AG04450 (cell line): ENCODE data around the gene DCAF7. TPM values are rescaled to one million over a fixed set of nuclear protein-coding genes. Genes with fewer than 3 reads are reported as not detected.

Experiments used
- CTCF ChIA-PET: fragments of 300-600, 350-600 bp; formaldehyde crosslinking; extraction: SDS; loops from one replicate; lab custom pipeline; 2022; ENCODE audit warnings: antibody characterized with exemption, inconsistent platforms; lab: Charles Lee
- POLR2A ChIA-PET: fragments of 350-600 bp; formaldehyde crosslinking; extraction: SDS; loops from one replicate; lab custom pipeline; 2021; ENCODE audit warnings: antibody characterized with exemption, inconsistent platforms; lab: Yijun Ruan, JAX
- DNase-seq: peaks from one replicate; pipeline ENCODE4 v3.0.0-alpha.2; 2011; ENCODE audit warnings: low read depth, low spot score
- H3K27ac ChIP-seq: one replicate; pipeline ENCODE4 v1.5.1; 2012; ENCODE audit warnings: low read depth, low read length, control low read depth
- H3K27me3 ChIP-seq: one replicate; pipeline ENCODE4 v1.6.0; 2012; ENCODE audit warnings: low read length; ENCODE audit not compliant: control insufficient read depth, insufficient read depth
- H3K4me3 ChIP-seq: 2 replicates; pipeline ENCODE4 v1.5.1; 2011; ENCODE audit warnings: mild to moderate bottlenecking, low read depth, low read length, control low read depth
- H3K9me3 ChIP-seq: 2 replicates; pipeline ENCODE4 v1.5.1; 2012; ENCODE audit warnings: low read length; ENCODE audit not compliant: control insufficient read depth, insufficient read depth
- polyA plus RNA-seq: library from polyadenylated mRNA; depleted of rRNA; stranded (reverse); fragments of >200 nt; gene quantifications from 2 replicates; pipeline ENCODE4 v1.2.3, GENCODE V29; 2011
- TF ChIP-seq, protein P1 (sequence below): IDR thresholded peaks from 2 replicates; pipeline ENCODE4 v1.5.1; 2011; ENCODE audit warnings: low read depth, low read length, control low read depth, inconsistent platforms

The DCAF7 gene
- polyA plus RNA-seq, 1 experiment, result 50.4 TPM

DNA sequence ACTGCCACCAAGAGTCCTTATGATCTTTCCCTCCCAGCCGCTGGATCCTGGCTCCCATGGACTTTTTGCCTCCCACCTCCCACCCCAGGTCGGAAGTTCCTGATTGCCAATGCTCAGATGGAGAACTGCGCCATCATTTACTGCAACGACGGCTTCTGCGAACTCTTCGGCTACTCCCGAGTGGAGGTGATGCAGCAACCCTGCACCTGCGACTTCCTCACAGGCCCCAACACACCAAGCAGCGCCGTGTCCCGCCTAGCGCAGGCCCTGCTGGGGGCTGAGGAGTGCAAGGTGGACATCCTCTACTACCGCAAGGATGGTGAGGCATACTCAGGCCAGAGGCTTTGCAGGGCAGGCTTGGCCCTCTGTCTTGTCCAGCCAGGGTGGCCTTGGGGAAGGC, 26.2 kb upstream of the DCAF7 start:
- H3K4me3 ChIP-seq, result no peak overlapping the region
- H3K27me3 ChIP-seq, result peaks cover 34% of the 10 kb centered on the region
- no peaks in the 10 kb centered on the region; the same call in 1 of the 2 replicates for H3K9me3 ChIP-seq
- TF ChIP-seq, protein P1, sequence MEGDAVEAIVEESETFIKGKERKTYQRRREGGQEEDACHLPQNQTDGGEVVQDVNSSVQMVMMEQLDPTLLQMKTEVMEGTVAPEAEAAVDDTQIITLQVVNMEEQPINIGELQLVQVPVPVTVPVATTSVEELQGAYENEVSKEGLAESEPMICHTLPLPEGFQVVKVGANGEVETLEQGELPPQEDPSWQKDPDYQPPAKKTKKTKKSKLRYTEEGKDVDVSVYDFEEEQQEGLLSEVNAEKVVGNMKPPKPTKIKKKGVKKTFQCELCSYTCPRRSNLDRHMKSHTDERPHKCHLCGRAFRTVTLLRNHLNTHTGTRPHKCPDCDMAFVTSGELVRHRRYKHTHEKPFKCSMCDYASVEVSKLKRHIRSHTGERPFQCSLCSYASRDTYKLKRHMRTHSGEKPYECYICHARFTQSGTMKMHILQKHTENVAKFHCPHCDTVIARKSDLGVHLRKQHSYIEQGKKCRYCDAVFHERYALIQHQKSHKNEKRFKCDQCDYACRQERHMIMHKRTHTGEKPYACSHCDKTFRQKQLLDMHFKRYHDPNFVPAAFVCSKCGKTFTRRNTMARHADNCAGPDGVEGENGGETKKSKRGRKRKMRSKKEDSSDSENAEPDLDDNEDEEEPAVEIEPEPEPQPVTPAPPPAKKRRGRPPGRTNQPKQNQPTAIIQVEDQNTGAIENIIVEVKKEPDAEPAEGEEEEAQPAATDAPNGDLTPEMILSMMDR, result no peak
- ChIA-PET POLR2A (no interaction called here), CTCF (no interaction called here)
- no peak overlapping the region for H3K27ac ChIP-seq
- DNase-seq, result no peak

DNA sequence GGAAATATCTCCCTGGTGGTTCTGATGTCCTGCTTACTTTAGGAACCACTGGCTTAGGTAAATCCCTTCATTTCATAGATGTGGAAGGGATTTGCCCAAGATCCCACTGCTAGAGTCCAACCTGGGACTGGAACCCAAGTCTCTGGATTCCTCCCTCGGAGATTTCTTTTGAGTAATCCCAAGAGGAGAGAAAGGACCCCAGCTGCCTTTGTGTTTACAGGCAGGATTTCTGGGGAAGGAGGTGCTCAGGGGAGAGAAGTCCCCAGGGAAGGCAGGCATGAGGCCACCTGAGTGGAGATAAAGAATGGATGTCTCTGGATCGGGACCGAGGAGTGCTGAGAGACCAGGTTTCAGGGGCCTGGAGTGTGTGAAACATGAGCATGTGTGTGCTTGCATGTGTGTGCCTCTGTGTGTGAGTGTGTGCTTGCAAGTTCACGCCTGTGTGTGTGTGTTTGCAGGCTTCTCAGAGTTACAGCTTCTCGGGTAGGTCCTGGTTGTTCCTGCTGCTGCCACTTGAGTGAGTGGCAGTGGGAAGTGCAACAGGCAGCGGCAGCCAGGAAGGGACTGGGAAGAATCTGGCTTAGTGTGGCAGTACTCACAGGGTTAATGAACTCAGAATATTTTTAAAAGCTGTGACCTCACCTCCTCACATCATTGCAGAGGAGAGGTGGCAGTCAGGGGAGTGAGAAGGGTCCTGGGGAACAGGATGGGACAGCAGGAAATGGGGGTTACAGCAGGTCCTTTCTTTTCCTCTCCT, 24.9 kb upstream of the DCAF7 start:
- Histone ChIP-seq H3K27ac (no peak overlapping the region), H3K4me3 (no peak overlapping the region), H3K27me3 (peaks cover 36% of the 10 kb centered on the region), H3K9me3 (no peaks in the 10 kb centered on the region; the same call in 1 of the 2 replicates)
- TF ChIP-seq, protein P1, result no peak
- POLR2A ChIA-PET, result interaction anchor here (0.5 kb wide), 1 partner anchor 167 kb away, joined by 3 read pairs; no protein-coding TSS in a partner anchor
- no peak for DNase-seq
- CTCF ChIA-PET, result no interaction called here

DNA sequence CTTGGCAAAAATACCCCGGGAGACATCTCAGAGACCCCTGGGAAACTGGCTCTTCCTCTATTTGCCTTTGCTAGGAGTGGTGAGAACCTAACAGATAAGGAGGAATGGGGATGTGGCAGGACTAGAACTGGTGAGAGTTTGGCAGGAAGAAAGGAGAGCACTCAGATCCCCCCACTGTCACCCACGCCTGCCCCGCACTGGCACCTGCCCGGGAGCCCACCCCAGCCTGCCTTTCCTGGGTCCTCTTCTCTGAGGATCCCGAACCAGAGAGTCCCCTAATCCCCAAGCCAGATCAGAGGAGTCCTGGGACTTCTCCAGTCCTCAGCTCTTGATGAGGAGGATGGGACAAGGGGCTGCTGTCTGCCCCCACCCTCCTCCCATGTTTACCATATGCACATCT, 23.4 kb upstream of the DCAF7 start:
- DNase-seq, result no peak
- POLR2A ChIA-PET, result interaction anchor here (0.6 to 0.8 kb wide), 2 partner anchors 35 to 1559 kb away, joined by 3 read pairs; no protein-coding TSS in a partner anchor
- no peak overlapping the region for H3K4me3 ChIP-seq
- H3K9me3 ChIP-seq, result no peaks in the 10 kb centered on the region; the same call in 1 of the 2 replicates
- TF ChIP-seq, protein P1, result no peak
- H3K27me3 ChIP-seq, result peaks cover 39% of the 10 kb centered on the region
- no peak overlapping the region for H3K27ac ChIP-seq
- CTCF ChIA-PET, result no interaction called here

DNA sequence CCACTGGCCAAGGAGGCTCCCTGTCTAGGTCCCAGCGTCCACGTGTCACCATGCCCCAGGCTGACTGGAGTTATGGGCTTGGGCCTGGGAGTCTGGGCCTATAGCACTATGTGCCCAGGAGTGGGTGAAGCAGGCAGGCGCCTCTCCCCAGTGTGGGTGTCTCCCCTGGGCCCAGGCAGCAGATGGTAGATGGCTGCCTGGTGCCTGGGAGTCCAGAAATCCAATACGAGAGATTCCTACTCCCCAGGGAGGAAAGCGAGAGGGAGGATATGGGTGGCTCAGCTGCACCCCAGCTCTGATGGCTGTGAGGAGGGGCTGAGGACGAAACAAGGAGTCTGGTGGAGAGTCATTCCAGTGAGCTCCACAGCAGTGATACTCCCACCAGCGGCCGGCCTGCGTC, 22.1 kb upstream of the DCAF7 start:
- H3K27ac ChIP-seq, result no peak overlapping the region
- peaks cover 39% of the 10 kb centered on the region for H3K27me3 ChIP-seq
- TF ChIP-seq, protein P1, result no peak
- H3K9me3 ChIP-seq, result no peaks in the 10 kb centered on the region; the same call in 1 of the 2 replicates
- ChIA-PET CTCF (no interaction called here), POLR2A (no interaction called here)
- DNase-seq, result no peak
- no peak overlapping the region for H3K4me3 ChIP-seq
